ENCODE results near the gene AQP7.
"Not testable (repeated sequence)": the region's sequence is repeated elsewhere in the genome, so short reads cannot be mapped to it uniquely, and the experiment has no call there.

Gene AQP7

DNA sequence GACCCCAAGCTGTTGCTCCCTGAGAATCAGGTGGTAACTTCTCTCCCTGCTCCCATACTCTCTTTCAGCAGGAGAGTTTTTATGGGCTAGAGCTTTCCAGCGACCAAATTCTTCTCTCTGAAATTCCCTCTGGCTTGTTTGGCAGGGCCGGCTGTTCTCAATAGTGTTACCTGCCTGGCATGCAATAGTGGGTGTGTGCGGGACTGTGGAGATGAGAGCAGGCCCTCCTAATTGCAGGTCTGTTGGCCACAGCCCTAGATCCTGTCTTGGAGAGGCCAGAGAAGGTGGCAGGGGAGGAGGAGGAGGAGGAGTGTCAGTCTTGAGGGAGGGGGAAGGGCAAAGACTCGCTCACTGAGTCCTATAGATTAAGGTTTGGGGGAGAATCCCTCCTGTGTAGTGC is 29.5 kb downstream of the AQP7 start:
- Histone ChIP-seq H4K20me1 (ENCODE audit: low read depth, low read length) (no peaks in the 10 kb centered on the region), H3K36me3 (ENCODE audit: low read length) (peaks cover 14% of the 10 kb centered on the region), H3K4me3 (ENCODE audit: insufficient read depth, low read length, poor library complexity, severe bottlenecking) (no peak overlapping the region), H3K9me3 (ENCODE audit: insufficient read depth, low read length) (no peaks in the 10 kb centered on the region), H3K79me2 (ENCODE audit: insufficient read depth, low read length) (no peaks in the 10 kb centered on the region), H3K4me2 (ENCODE audit: low read depth, low read length, poor library complexity, severe bottlenecking) (no peak overlapping the region), H3K9me2 (replicated peaks; ENCODE audit: insufficient read depth, low read length) (no peaks in the 10 kb centered on the region), H3K27ac (ENCODE audit: low read depth, low read length) (no peak overlapping the region), H2AFZ (ENCODE audit: low read depth, low read length, severe bottlenecking) (no peak overlapping the region), H3K9ac (ENCODE audit: low read length) (no peak overlapping the region), H3F3A (ENCODE audit: insufficient read depth) (no peaks in the 10 kb centered on the region), H3K27me3 (ENCODE audit: low read length) (no peaks in the 10 kb centered on the region)
- TF ChIP-seq EZH2phosphoT487 (conservative IDR thresholded peaks at IDR 0.05; ENCODE audit: low read length), result no peak
- TF ChIP-seq, protein P1, sequence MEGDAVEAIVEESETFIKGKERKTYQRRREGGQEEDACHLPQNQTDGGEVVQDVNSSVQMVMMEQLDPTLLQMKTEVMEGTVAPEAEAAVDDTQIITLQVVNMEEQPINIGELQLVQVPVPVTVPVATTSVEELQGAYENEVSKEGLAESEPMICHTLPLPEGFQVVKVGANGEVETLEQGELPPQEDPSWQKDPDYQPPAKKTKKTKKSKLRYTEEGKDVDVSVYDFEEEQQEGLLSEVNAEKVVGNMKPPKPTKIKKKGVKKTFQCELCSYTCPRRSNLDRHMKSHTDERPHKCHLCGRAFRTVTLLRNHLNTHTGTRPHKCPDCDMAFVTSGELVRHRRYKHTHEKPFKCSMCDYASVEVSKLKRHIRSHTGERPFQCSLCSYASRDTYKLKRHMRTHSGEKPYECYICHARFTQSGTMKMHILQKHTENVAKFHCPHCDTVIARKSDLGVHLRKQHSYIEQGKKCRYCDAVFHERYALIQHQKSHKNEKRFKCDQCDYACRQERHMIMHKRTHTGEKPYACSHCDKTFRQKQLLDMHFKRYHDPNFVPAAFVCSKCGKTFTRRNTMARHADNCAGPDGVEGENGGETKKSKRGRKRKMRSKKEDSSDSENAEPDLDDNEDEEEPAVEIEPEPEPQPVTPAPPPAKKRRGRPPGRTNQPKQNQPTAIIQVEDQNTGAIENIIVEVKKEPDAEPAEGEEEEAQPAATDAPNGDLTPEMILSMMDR (IDR thresholded peaks at IDR 0.05; ENCODE audit: insufficient read depth, low read length, poor library complexity, severe bottlenecking), result no peak

DNA sequence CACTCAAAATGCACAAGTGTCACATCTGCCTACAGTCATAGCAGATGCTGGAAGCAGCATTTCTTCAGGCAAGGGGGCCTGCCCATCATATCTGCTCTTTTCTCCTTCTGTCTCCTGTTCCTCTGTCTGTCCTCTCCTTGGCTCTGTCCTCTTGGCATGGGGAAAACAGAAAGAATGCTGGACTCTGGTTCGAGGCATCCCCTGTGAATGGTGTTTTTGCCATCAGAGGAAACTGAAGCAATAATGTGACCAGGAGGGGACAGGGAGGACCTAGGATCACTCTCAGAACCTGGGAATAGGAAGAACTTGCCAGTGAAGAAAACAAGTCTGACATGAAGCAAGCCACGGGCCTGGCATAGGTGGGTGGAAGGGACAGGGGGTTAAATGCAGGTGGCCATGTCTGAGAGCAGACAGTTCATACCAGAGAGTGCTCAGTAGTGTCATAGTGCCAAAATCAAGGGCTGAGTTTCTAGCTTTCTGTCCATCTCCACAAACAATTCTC is 35.3 kb downstream of the AQP7 start:
- Histone ChIP-seq H3K27ac (ENCODE audit: low read depth, low read length) (no peak overlapping the region), H4K20me1 (ENCODE audit: low read depth, low read length) (no peaks in the 10 kb centered on the region), H3K27me3 (ENCODE audit: low read length) (no peaks in the 10 kb centered on the region), H3K9me3 (ENCODE audit: insufficient read depth, low read length) (no peaks in the 10 kb centered on the region), H2AFZ (ENCODE audit: low read depth, low read length, severe bottlenecking) (no peak overlapping the region), H3K4me2 (ENCODE audit: low read depth, low read length, poor library complexity, severe bottlenecking) (no peak overlapping the region), H3K9me2 (replicated peaks; ENCODE audit: insufficient read depth, low read length) (no peaks in the 10 kb centered on the region), H3K79me2 (ENCODE audit: insufficient read depth, low read length) (no peaks in the 10 kb centered on the region), H3K9ac (ENCODE audit: low read length) (no peak overlapping the region), H3K4me3 (ENCODE audit: insufficient read depth, low read length, poor library complexity, severe bottlenecking) (no peak overlapping the region), H3F3A (ENCODE audit: insufficient read depth) (no peaks in the 10 kb centered on the region), H3K36me3 (ENCODE audit: low read length) (peaks cover 22% of the 10 kb centered on the region)
- TF ChIP-seq, protein P1 (IDR thresholded peaks at IDR 0.05; ENCODE audit: insufficient read depth, low read length, poor library complexity, severe bottlenecking), result no peak
- TF ChIP-seq EZH2phosphoT487 (conservative IDR thresholded peaks at IDR 0.05; ENCODE audit: low read length), result no peak

DNA sequence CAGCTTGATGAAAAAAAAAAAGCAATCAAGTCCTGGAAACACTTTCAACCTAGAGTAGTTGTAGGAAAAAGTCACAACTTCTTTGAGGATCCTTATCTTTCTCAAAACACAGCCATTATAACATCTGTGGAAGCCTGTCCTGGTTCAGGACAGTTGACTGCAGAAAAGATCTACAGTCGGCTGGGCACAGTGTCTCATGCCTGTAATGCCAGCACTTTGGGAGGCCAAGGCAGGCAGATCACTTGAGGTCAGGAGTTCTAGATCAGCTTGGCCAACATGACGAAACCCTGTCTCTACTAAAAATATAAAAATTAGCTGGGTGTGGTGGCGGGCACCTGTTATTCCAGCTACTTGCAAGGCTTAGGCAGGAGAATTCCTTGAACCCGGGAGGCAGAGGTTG is 37.6 kb downstream of the AQP7 start:
- H3K9me2 ChIP-seq (replicated peaks; ENCODE audit: insufficient read depth, low read length); H3K27ac ChIP-seq (ENCODE audit: low read depth, low read length); H3F3A ChIP-seq (ENCODE audit: insufficient read depth); H3K27me3 ChIP-seq (ENCODE audit: low read length); H2AFZ ChIP-seq (ENCODE audit: low read depth, low read length, severe bottlenecking); H3K79me2 ChIP-seq (ENCODE audit: insufficient read depth, low read length); H3K9me3 ChIP-seq (ENCODE audit: insufficient read depth, low read length); H3K4me2 ChIP-seq (ENCODE audit: low read depth, low read length, poor library complexity, severe bottlenecking); H4K20me1 ChIP-seq (ENCODE audit: low read depth, low read length); H3K9ac ChIP-seq (ENCODE audit: low read length); H3K4me3 ChIP-seq (ENCODE audit: insufficient read depth, low read length, poor library complexity, severe bottlenecking): not testable (repeated sequence)
- peaks cover 14% of the 10 kb centered on the region for H3K36me3 ChIP-seq (ENCODE audit: low read length)

DNA sequence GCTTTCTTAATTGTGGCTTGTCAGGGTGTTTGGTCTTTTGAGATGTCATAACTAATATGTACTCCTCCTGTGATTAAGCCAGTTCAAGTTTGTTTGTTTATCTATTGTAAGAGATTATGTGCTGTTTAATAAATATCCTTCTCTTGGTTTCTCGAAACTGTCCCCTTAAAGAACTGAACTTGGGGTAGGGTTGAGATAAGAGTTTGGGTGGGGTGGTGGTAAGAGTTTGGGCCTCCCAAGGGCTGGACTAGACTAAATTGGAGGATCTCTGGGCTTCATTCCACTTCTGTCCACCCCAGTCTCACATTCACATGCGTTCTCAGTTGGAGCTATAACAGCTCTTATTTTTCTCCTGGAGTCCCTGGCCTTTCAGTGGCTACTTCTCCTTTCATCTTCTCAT is 38.2 kb downstream of the AQP7 start:
- no peaks in the 10 kb centered on the region for H4K20me1 ChIP-seq (ENCODE audit: low read depth, low read length)
- H3K27ac ChIP-seq (ENCODE audit: low read depth, low read length), result no peak overlapping the region
- H3K27me3 ChIP-seq (ENCODE audit: low read length), result no peaks in the 10 kb centered on the region
- H3K4me2 ChIP-seq (ENCODE audit: low read depth, low read length, poor library complexity, severe bottlenecking), result no peak overlapping the region
- no peaks in the 10 kb centered on the region for H3K9me3 ChIP-seq (ENCODE audit: insufficient read depth, low read length)
- H3K9me2 ChIP-seq (replicated peaks; ENCODE audit: insufficient read depth, low read length), result no peaks in the 10 kb centered on the region
- H3F3A ChIP-seq (ENCODE audit: insufficient read depth), result no peaks in the 10 kb centered on the region; the same call in 1 of the 2 replicates
- no peaks in the 10 kb centered on the region for H3K79me2 ChIP-seq (ENCODE audit: insufficient read depth, low read length)
- no peak overlapping the region for H2AFZ ChIP-seq (ENCODE audit: low read depth, low read length, severe bottlenecking)
- peaks cover 8% of the 10 kb centered on the region for H3K36me3 ChIP-seq (ENCODE audit: low read length)
- no peak for TF ChIP-seq EZH2phosphoT487 (conservative IDR thresholded peaks at IDR 0.05; ENCODE audit: low read length)
- TF ChIP-seq, protein P1 (IDR thresholded peaks at IDR 0.05; ENCODE audit: insufficient read depth, low read length, poor library complexity, severe bottlenecking), result no peak
- no peak overlapping the region for H3K4me3 ChIP-seq (ENCODE audit: insufficient read depth, low read length, poor library complexity, severe bottlenecking)
- no peak overlapping the region for H3K9ac ChIP-seq (ENCODE audit: low read length)

DNA sequence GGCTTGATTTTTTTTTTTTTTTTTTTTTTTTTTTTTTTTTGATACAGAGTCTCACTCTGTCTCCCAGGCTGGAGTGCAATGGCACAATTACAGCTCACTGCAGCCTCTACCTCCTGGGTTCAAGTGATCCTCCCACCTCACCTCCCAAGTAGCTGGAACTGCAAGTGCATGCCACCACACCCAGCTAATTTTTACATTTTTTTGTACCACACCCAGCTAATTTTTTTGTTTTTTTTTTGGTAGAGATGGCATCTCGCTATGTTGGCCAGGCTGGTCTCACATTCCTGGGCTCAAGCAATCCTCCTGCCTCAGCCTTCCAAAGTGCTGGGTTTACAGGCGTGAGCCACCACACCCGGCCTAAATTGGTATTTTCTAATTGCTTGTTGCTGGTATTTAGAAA is 43.7 kb downstream of the AQP7 start:
- H3K27me3 ChIP-seq (ENCODE audit: low read length); H3K4me3 ChIP-seq (ENCODE audit: insufficient read depth, low read length, poor library complexity, severe bottlenecking); H3K9me3 ChIP-seq (ENCODE audit: insufficient read depth, low read length); H3F3A ChIP-seq (ENCODE audit: insufficient read depth); H3K79me2 ChIP-seq (ENCODE audit: insufficient read depth, low read length); H2AFZ ChIP-seq (ENCODE audit: low read depth, low read length, severe bottlenecking); H3K27ac ChIP-seq (ENCODE audit: low read depth, low read length); H3K9ac ChIP-seq (ENCODE audit: low read length); H3K4me2 ChIP-seq (ENCODE audit: low read depth, low read length, poor library complexity, severe bottlenecking); H4K20me1 ChIP-seq (ENCODE audit: low read depth, low read length); H3K9me2 ChIP-seq (replicated peaks; ENCODE audit: insufficient read depth, low read length): not testable (repeated sequence)
- H3K36me3 ChIP-seq (ENCODE audit: low read length), result peaks cover 15% of the 10 kb centered on the region; the same call in 1 of the 2 replicates

Measured in SU-DHL-6 (cell line).